ENCODE results near the gene METTL26.

DNA sequence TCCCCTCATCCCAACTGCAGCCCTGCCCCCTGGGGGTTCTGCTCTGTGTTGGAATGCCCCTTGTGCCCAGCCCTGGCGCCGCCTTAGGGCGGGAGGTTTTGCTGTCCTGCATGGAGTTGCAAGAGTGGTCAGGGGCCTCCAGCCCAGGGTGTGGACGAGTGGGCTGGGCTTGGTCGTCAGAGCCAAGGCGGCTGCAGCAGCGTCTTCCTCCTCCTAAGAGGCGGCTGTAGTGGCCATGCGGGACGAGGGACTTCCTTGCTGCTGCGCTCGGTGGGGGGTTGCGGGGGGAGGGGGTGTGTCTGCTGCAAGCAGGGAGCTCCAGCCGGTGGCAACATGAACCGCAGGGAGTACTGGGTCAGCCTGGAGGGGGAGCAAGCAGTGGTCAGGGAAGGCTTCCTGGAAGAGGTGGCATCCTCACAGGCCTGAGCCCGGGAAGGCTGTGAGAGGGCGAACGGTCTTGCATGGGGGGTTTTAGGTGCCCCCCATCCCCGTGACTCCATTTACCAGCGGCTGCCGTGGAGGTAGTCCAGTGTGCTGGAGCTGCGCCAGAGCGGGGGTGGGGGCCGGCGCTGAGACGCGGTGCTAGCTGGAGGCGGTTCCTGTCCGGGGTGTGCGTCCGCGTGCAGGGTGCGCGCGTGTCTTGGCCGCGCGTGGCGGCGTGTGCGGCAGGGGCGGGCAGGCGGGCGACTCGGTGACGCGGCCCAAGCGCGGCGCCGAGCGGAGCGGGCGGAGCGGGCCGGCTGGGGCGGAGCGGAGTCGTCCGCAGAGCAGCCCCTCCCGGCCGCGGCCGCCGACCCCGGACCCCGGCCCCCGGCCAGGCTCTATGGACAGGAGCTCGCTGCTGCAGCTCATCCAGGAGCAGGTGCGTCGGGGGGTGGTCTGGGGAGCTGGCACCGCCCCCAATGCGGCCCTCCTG lies 39.1 kb upstream of the METTL26 start, which contains the start of gene RHBDL1:
- TF ChIP-seq, protein P1, sequence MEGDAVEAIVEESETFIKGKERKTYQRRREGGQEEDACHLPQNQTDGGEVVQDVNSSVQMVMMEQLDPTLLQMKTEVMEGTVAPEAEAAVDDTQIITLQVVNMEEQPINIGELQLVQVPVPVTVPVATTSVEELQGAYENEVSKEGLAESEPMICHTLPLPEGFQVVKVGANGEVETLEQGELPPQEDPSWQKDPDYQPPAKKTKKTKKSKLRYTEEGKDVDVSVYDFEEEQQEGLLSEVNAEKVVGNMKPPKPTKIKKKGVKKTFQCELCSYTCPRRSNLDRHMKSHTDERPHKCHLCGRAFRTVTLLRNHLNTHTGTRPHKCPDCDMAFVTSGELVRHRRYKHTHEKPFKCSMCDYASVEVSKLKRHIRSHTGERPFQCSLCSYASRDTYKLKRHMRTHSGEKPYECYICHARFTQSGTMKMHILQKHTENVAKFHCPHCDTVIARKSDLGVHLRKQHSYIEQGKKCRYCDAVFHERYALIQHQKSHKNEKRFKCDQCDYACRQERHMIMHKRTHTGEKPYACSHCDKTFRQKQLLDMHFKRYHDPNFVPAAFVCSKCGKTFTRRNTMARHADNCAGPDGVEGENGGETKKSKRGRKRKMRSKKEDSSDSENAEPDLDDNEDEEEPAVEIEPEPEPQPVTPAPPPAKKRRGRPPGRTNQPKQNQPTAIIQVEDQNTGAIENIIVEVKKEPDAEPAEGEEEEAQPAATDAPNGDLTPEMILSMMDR (IDR thresholded peaks at IDR 0.05; ENCODE audit: insufficient read depth, low read length, poor library complexity, severe bottlenecking) = no peak
- no peak for TF ChIP-seq EZH2phosphoT487 (conservative IDR thresholded peaks at IDR 0.05; ENCODE audit: low read length)
